SU-DHL-6 (cell line): ENCODE measurements around the gene PPP1CB.
"Not testable (repeated sequence)": the region's sequence is repeated elsewhere in the genome, so short reads cannot be mapped to it uniquely, and the experiment has no call there.

Source experiments
- EZH2phosphoT487 ChIP-seq: fragments of 200-600 bp; sonication (generic), shearing (Covaris generic); conservative IDR thresholded peaks from 2 replicates; pipeline ENCODE4 v1.6.1; 2018; ENCODE audit warnings: mild to moderate bottlenecking, antibody characterized with exemption, low read length, moderate library complexity, mixed read lengths
- TF ChIP-seq, protein P1 (sequence below): fragments of 200-600 bp; sonication (generic); IDR thresholded peaks from one replicate; pipeline ENCODE4 v1.5.1; 2017; ENCODE audit warnings: antibody characterized with exemption, mild to moderate bottlenecking, low read length, moderate library complexity; ENCODE audit not compliant: insufficient read depth, poor library complexity, severe bottlenecking

- TF ChIP-seq, protein P1, sequence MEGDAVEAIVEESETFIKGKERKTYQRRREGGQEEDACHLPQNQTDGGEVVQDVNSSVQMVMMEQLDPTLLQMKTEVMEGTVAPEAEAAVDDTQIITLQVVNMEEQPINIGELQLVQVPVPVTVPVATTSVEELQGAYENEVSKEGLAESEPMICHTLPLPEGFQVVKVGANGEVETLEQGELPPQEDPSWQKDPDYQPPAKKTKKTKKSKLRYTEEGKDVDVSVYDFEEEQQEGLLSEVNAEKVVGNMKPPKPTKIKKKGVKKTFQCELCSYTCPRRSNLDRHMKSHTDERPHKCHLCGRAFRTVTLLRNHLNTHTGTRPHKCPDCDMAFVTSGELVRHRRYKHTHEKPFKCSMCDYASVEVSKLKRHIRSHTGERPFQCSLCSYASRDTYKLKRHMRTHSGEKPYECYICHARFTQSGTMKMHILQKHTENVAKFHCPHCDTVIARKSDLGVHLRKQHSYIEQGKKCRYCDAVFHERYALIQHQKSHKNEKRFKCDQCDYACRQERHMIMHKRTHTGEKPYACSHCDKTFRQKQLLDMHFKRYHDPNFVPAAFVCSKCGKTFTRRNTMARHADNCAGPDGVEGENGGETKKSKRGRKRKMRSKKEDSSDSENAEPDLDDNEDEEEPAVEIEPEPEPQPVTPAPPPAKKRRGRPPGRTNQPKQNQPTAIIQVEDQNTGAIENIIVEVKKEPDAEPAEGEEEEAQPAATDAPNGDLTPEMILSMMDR, result not testable (repeated sequence)
- not testable (repeated sequence) for TF ChIP-seq EZH2phosphoT487
These were observed 9.0 kb upstream of the PPP1CB start for GRCh38 chr2:28742619-28743018.
